ENCODE results near the gene UCN3.

DNA sequence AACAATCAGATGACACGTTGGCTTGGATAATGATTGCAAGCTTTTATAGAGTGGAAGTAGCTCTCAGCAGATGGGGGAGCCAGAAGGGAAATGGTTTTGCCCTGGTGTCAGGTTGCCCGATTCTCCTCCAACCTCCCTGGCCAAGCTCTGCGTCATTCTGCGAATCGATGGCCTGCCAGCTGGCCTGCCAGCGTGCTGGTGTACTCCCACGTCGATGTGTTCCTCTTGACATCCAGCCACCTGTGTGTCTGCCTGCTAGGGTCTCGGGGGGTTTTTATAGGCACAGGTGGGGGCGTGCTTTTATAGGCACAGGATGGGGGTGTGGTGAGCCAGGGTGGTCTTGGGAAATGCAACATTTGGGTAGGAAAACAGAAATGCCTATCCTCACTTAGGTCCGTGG, 52.2 kb downstream of the UCN3 start:
- TF ChIP-seq, protein P1, sequence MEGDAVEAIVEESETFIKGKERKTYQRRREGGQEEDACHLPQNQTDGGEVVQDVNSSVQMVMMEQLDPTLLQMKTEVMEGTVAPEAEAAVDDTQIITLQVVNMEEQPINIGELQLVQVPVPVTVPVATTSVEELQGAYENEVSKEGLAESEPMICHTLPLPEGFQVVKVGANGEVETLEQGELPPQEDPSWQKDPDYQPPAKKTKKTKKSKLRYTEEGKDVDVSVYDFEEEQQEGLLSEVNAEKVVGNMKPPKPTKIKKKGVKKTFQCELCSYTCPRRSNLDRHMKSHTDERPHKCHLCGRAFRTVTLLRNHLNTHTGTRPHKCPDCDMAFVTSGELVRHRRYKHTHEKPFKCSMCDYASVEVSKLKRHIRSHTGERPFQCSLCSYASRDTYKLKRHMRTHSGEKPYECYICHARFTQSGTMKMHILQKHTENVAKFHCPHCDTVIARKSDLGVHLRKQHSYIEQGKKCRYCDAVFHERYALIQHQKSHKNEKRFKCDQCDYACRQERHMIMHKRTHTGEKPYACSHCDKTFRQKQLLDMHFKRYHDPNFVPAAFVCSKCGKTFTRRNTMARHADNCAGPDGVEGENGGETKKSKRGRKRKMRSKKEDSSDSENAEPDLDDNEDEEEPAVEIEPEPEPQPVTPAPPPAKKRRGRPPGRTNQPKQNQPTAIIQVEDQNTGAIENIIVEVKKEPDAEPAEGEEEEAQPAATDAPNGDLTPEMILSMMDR (IDR thresholded peaks at IDR 0.05), result no peak
- no peak for TF ChIP-seq POLR2A (IDR thresholded peaks at IDR 0.05)

Data from right lobe of liver (tissue), 4 donors.